ENCODE measurements around the gene CCT2. TPM values are rescaled to one million over a fixed set of nuclear protein-coding genes. Genes with fewer than 3 reads are reported as not detected.

The CCT2 gene
- total RNA-seq, 1 experiment from 2014 or later = 270 TPM

- in situ Hi-C loops (cut with HindIII; ENCODE audit: low pct_unique_long_range_greater_than_20kb, low sequenced_read_pairs) (no loop called here), intact Hi-C loops (cut with micrococcal nuclease; ENCODE audit: unreplicated experiment) (no loop called here)
- ChIA-PET POLR2A (no interaction called here), CTCF (no interaction called here)
- ATAC-seq = no peak
- Histone ChIP-seq H3K27ac (ENCODE audit: low read length) (no peak overlapping the region), H3K27me3 (ENCODE audit: control insufficient read depth, insufficient read depth, low read length) (no peaks in the 10 kb centered on the region; the same call in 1 of the 2 replicates), H3K4me3 (ENCODE audit: low read depth in 2 of 2, low read length in 2 of 2) (no peak overlapping the region), H3K4me1 (ENCODE audit: control insufficient read depth, insufficient read depth, low read length) (no peaks in the 10 kb centered on the region), H3K36me3 (ENCODE audit: control insufficient read depth, insufficient read depth, low read length) (no peaks in the 10 kb centered on the region), H3K9me3 (ENCODE audit: control insufficient read depth, insufficient read depth, low read depth, low read length) (no peaks in the 10 kb centered on the region)
- BruUV-seq (replicated peaks) = no TSS peak
- TF ChIP-seq TCF7L2 (IDR thresholded peaks at IDR 0.05; ENCODE audit: low read depth, low read length) (no peak), POLR2AphosphoS5 (IDR thresholded peaks at IDR 0.05; ENCODE audit: low read depth, low read length) (no peak), REST (IDR thresholded peaks at IDR 0.05; ENCODE audit: insufficient read depth in 1 of 2, low read depth in 2 of 2, low read length in 1 of 2) (no peak), SIN3A (IDR thresholded peaks at IDR 0.05; ENCODE audit: borderline replicate concordance, insufficient read depth, low read depth, low read length) (no peak)
- TF ChIP-seq, protein P1, sequence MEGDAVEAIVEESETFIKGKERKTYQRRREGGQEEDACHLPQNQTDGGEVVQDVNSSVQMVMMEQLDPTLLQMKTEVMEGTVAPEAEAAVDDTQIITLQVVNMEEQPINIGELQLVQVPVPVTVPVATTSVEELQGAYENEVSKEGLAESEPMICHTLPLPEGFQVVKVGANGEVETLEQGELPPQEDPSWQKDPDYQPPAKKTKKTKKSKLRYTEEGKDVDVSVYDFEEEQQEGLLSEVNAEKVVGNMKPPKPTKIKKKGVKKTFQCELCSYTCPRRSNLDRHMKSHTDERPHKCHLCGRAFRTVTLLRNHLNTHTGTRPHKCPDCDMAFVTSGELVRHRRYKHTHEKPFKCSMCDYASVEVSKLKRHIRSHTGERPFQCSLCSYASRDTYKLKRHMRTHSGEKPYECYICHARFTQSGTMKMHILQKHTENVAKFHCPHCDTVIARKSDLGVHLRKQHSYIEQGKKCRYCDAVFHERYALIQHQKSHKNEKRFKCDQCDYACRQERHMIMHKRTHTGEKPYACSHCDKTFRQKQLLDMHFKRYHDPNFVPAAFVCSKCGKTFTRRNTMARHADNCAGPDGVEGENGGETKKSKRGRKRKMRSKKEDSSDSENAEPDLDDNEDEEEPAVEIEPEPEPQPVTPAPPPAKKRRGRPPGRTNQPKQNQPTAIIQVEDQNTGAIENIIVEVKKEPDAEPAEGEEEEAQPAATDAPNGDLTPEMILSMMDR (IDR thresholded peaks at IDR 0.05) = no peak
- DNase-seq (ENCODE audit: low read depth, low spot score) = no peak
These were observed 61.9 kb downstream of the CCT2 start for GRCh38 chr12:69647178-69647577.

GRCh38 chr12:69648476-69648875 is 63.2 kb downstream of the CCT2 start:
- no peaks in the 10 kb centered on the region for H3K36me3 ChIP-seq (ENCODE audit: control insufficient read depth, insufficient read depth, low read length)
- no TSS peak for BruUV-seq (replicated peaks)
- in situ Hi-C loops (cut with HindIII; ENCODE audit: low pct_unique_long_range_greater_than_20kb, low sequenced_read_pairs) (no loop called here), intact Hi-C loops (cut with micrococcal nuclease; ENCODE audit: unreplicated experiment) (no loop called here)
- ChIA-PET CTCF (no interaction called here), POLR2A (no interaction called here)
- ATAC-seq = no peak
- no peaks in the 10 kb centered on the region for H3K9me3 ChIP-seq (ENCODE audit: control insufficient read depth, insufficient read depth, low read depth, low read length)
- no peaks in the 10 kb centered on the region; the same call in 1 of the 2 replicates for H3K27me3 ChIP-seq (ENCODE audit: control insufficient read depth, insufficient read depth, low read length)
- TF ChIP-seq, protein P1 (IDR thresholded peaks at IDR 0.05) = no peak
- TF ChIP-seq REST (IDR thresholded peaks at IDR 0.05; ENCODE audit: insufficient read depth in 1 of 2, low read depth in 2 of 2, low read length in 1 of 2) (no peak), TCF7L2 (IDR thresholded peaks at IDR 0.05; ENCODE audit: low read depth, low read length) (no peak), POLR2AphosphoS5 (IDR thresholded peaks at IDR 0.05; ENCODE audit: low read depth, low read length) (no peak), SIN3A (IDR thresholded peaks at IDR 0.05; ENCODE audit: borderline replicate concordance, insufficient read depth, low read depth, low read length) (no peak)
- no peaks in the 10 kb centered on the region for H3K4me1 ChIP-seq (ENCODE audit: control insufficient read depth, insufficient read depth, low read length)
- no peak overlapping the region for H3K27ac ChIP-seq (ENCODE audit: low read length)
- no peak for DNase-seq (ENCODE audit: low read depth, low spot score)
- no peak overlapping the region for H3K4me3 ChIP-seq (ENCODE audit: low read depth in 2 of 2, low read length in 2 of 2)
